H9 (cell line): ENCODE results near the gene PCDH18. TPM values are rescaled to one million over a fixed set of nuclear protein-coding genes. Genes with fewer than 3 reads are reported as not detected.
A peak's percentile ranks its signal among the peaks of the same experiment; 100 is the strongest.

ENCODE experiments used
- DNase-seq: peaks from one replicate; pipeline ENCODE4 v3.0.0-alpha.2; 2017
- H2AFZ ChIP-seq: one replicate; pipeline ENCODE4 v1.6.1; 2013; ENCODE audit warnings: mild to moderate bottlenecking, low read length, control low read depth, moderate library complexity
- H2AK5ac ChIP-seq: 2 replicates; pipeline ENCODE4 v1.6.1; 2013; ENCODE audit warnings: low read length, control low read depth, mixed read lengths; ENCODE audit not compliant: insufficient read length
- H2BK120ac ChIP-seq: one replicate; pipeline ENCODE4 v1.6.1; 2013; ENCODE audit warnings: low read depth, mild to moderate bottlenecking, low read length, control low read depth, inconsistent platforms; ENCODE audit not compliant: poor library complexity, severe bottlenecking
- H2BK12ac ChIP-seq: 2 replicates; pipeline ENCODE4 v1.6.1; 2013; ENCODE audit warnings: low read length, control low read depth, mixed read lengths, low read depth; ENCODE audit not compliant: insufficient read length
- H2BK15ac ChIP-seq: 2 replicates; pipeline ENCODE4 v1.6.1; 2013; ENCODE audit warnings: low read depth, low read length, control low read depth
- H2BK20ac ChIP-seq: one replicate; pipeline ENCODE4 v1.6.1; 2013; ENCODE audit warnings: low read depth, mild to moderate bottlenecking, low read length, control low read depth, inconsistent platforms; ENCODE audit not compliant: poor library complexity, severe bottlenecking
- H2BK5ac ChIP-seq: 2 replicates; pipeline ENCODE4 v1.6.1; 2013; ENCODE audit warnings: low read length, control low read depth, mixed read lengths; ENCODE audit not compliant: insufficient read length
- H3K14ac ChIP-seq: 2 replicates; pipeline ENCODE4 v1.6.1; 2013; ENCODE audit warnings: low read length, control low read depth; ENCODE audit not compliant: insufficient read depth
- H3K18ac ChIP-seq: 2 replicates; pipeline ENCODE4 v1.6.1; 2013; ENCODE audit warnings: low read depth, mild to moderate bottlenecking, mixed read lengths, low read length, control low read depth; ENCODE audit not compliant: insufficient read length
- H3K23ac ChIP-seq: 2 replicates; pipeline ENCODE4 v1.6.1; 2013; ENCODE audit warnings: low read length, control low read depth, mixed read lengths, low read depth; ENCODE audit not compliant: insufficient read length
- H3K23me2 ChIP-seq: 2 replicates; pipeline ENCODE4 v1.6.1; 2013; ENCODE audit warnings: low read depth, mild to moderate bottlenecking, mixed read lengths, low read length, control low read depth; ENCODE audit not compliant: insufficient read length, poor library complexity, severe bottlenecking
- H3K27ac ChIP-seq: 2 replicates; pipeline ENCODE4 v1.5.1; 2013; ENCODE audit warnings: low read length, control low read depth, mixed read lengths, low read depth; ENCODE audit not compliant: insufficient read length
- H3K27me3 ChIP-seq: 2 replicates; pipeline ENCODE4 v1.6.1; 2013; ENCODE audit warnings: low read length, control low read depth, inconsistent platforms; ENCODE audit not compliant: insufficient read depth
- H3K4ac ChIP-seq: 2 replicates; pipeline ENCODE4 v1.6.1; 2013; ENCODE audit warnings: low read depth, mild to moderate bottlenecking, control low read depth, inconsistent platforms, low read length, moderate library complexity
- H3K4me1 ChIP-seq: 2 replicates; pipeline ENCODE4 v1.6.1; 2013; ENCODE audit warnings: low read length, control low read depth, inconsistent platforms; ENCODE audit not compliant: insufficient read depth
- H3K4me2 ChIP-seq: 2 replicates; pipeline ENCODE4 v1.6.1; 2013; ENCODE audit warnings: low read length, control low read depth, mixed read lengths; ENCODE audit not compliant: insufficient read length, insufficient read depth
- H3K56ac ChIP-seq: 2 replicates; pipeline ENCODE4 v1.6.1; 2013; ENCODE audit warnings: low read depth, mild to moderate bottlenecking, mixed read lengths, low read length, control low read depth; ENCODE audit not compliant: insufficient read length
- H3K79me1 ChIP-seq: 2 replicates; pipeline ENCODE4 v1.6.1; 2013; ENCODE audit warnings: low read depth, mild to moderate bottlenecking, moderate library complexity, low read length, control low read depth, inconsistent platforms; ENCODE audit not compliant: insufficient read depth, poor library complexity, severe bottlenecking
- H3K79me2 ChIP-seq: 2 replicates; pipeline ENCODE4 v1.6.1; 2013; ENCODE audit warnings: low read length, control low read depth, inconsistent platforms; ENCODE audit not compliant: insufficient read depth
- H3K9ac ChIP-seq: 2 replicates; pipeline ENCODE4 v1.6.1; 2013; ENCODE audit warnings: low read length, control low read depth, mixed read lengths; ENCODE audit not compliant: insufficient read length; ENCODE audit errors: extremely low read depth
- H3K9me3 ChIP-seq: one replicate; pipeline ENCODE4 v1.6.1; 2013; ENCODE audit warnings: low read depth, low read length, inconsistent platforms; ENCODE audit not compliant: control insufficient read depth
- H3T11ph ChIP-seq: one replicate; pipeline ENCODE4 v1.6.1; 2013; ENCODE audit warnings: mild to moderate bottlenecking, low read length, control low read depth, inconsistent platforms
- H4K20me1 ChIP-seq: one replicate; pipeline ENCODE4 v1.6.1; 2013; ENCODE audit not compliant: control insufficient read depth, insufficient read length, insufficient read depth
- H4K5ac ChIP-seq: 2 replicates; pipeline ENCODE4 v1.6.1; 2013; ENCODE audit warnings: low read depth, mild to moderate bottlenecking, mixed read lengths, low read length, control low read depth; ENCODE audit not compliant: insufficient read length
- H4K8ac ChIP-seq: replicated peaks from 2 replicates; pipeline ENCODE4 v1.6.1; 2013; ENCODE audit warnings: low read length, control low read depth, mixed read lengths, low read depth; ENCODE audit not compliant: insufficient read length
- H4K91ac ChIP-seq: 2 replicates; pipeline ENCODE4 v1.6.1; 2013; ENCODE audit warnings: low read depth, mild to moderate bottlenecking, moderate library complexity, mixed read lengths, low read length, control low read depth; ENCODE audit not compliant: insufficient read length
- H3K27ac Mint-ChIP-seq, 3 experiments: 2 replicates in 2 of 3; 3 replicates in 1 of 3; pipeline ENCODE4 v1.8.0; 2020 to 2021; ENCODE audit warnings: mixed read lengths in 3 of 3, mild to moderate bottlenecking in 1 of 3, moderate library complexity in 1 of 3
- H3K27me3 Mint-ChIP-seq: 2 replicates; pipeline ENCODE4 v1.8.0; 2021; ENCODE audit warnings: low read depth, mild to moderate bottlenecking, moderate library complexity, mixed read lengths
- H3K36me3 Mint-ChIP-seq, 3 experiments: 2 replicates in 2 of 3; 3 replicates in 1 of 3; pipeline ENCODE4 v1.8.0; 2020 to 2021; ENCODE audit warnings: low read depth in 3 of 3, mixed read lengths in 3 of 3; ENCODE audit not compliant: insufficient read depth in 1 of 3
- H3K4me1 Mint-ChIP-seq, 2 experiments: 2 replicates each; pipeline ENCODE4 v1.8.0; 2020; ENCODE audit warnings: mixed read lengths in 2 of 2
- H3K4me3 Mint-ChIP-seq, 2 experiments: 2 replicates in 1 of 2; 3 replicates in 1 of 2; pipeline ENCODE4 v1.8.0; 2020 to 2021; ENCODE audit warnings: mild to moderate bottlenecking in 2 of 2, mixed read lengths in 2 of 2, moderate library complexity in 1 of 2
- H3K9me3 Mint-ChIP-seq, 2 experiments: 2 replicates in 1 of 2; 3 replicates in 1 of 2; pipeline ENCODE4 v1.8.0; 2020; ENCODE audit warnings: mild to moderate bottlenecking in 2 of 2, mixed read lengths in 2 of 2, moderate library complexity in 1 of 2
- WGBS: extraction: QIAGEN DNeasy Blood & Tissue Kit; methylation state at CpG from one replicate; pipeline ENCODE4 v1.1.7; 2013; ENCODE audit warnings: missing lambda C conversion rate, low lambda C conversion rate, mixed read lengths; ENCODE audit not compliant: insufficient read length; ENCODE audit errors: extremely low coverage; 5-methylcytosine and 5-hydroxymethylcytosine counted together
- total RNA-seq: library from RNA; stranded (reverse); gene quantifications from 2 replicates; pipeline ENCODE4 v1.2.1, GENCODE V29; 2021
- TF ChIP-seq, protein P1 (sequence below): fragments of 200-600 bp; sonication (generic); conservative IDR thresholded peaks from 3 replicates; pipeline ENCODE4 v1.8.0; 2021; ENCODE audit warnings: antibody characterized with exemption, mild to moderate bottlenecking

The PCDH18 gene
- total RNA-seq, 1 experiment from 2014 or later: 60.7 TPM

DNA sequence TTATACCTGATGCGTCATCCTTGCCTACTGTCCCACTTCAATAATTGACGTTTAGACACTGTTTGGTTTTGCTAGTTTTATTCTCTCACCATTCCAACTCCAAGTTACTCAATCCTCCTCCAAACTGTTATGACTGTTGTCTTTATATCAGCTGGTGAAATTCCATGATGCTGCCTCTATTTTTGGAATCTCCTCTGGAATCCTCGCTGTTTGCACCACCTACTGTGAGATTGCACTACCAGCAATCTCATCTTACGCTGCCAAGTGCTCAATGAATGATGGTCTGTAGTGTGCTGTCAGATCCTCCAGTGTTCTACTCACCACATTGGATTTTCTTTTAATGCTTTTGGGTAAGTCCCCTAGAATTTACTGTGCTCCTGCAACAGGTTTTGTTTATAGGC lies 13.2 kb upstream of the PCDH18 start:
- Histone ChIP-seq H3K4me2 (peak overlapping the region; percentile 39), H3K9ac (no peak overlapping the region), H3K56ac (no peak overlapping the region), H2BK20ac (no peak overlapping the region), H3K79me1 (no peaks in the 10 kb centered on the region), H3K23me2 (no peaks in the 10 kb centered on the region), H3K4ac (no peak overlapping the region), H3K23ac (no peak overlapping the region), H4K91ac (no peak overlapping the region), H4K8ac (no peak overlapping the region), H2BK15ac (no peak overlapping the region), H3K27me3 (no peaks in the 10 kb centered on the region; the same call in 1 of the 2 replicates), H2BK120ac (no peak overlapping the region), H2AK5ac (no peak overlapping the region), H3K18ac (no peak overlapping the region), H3K79me2 (no peaks in the 10 kb centered on the region), H4K20me1 (no peaks in the 10 kb centered on the region), H3K9me3 (no peaks in the 10 kb centered on the region), H2BK12ac (no peak overlapping the region), H2BK5ac (no peak overlapping the region), H2AFZ (no peak overlapping the region), H3K4me1 (peaks cover 12% of the 10 kb centered on the region), H3K14ac (no peak overlapping the region), H4K5ac (no peak overlapping the region), H3K27ac (no peak overlapping the region), H3T11ph (no peak overlapping the region)
- DNase-seq: no peak
- no peaks in the 10 kb centered on the region for H3K36me3 Mint-ChIP-seq
- no peaks in the 10 kb centered on the region for H3K27me3 Mint-ChIP-seq
- WGBS: no CpG with 5 or more reads among the region's 4 CpGs
- H3K4me1 Mint-ChIP-seq: peaks cover 50 to 51% of the 10 kb centered on the region in 2 experiments
- no peaks in the 10 kb centered on the region for H3K9me3 Mint-ChIP-seq
- peak overlapping the region in 1 of 3 experiments; percentile 93; a peak in 3 of 7 replicates for H3K27ac Mint-ChIP-seq
- H3K4me3 Mint-ChIP-seq: peak overlapping the region in 1 of 2 experiments; percentile 61; a peak in 2 of 5 replicates
- TF ChIP-seq, protein P1, sequence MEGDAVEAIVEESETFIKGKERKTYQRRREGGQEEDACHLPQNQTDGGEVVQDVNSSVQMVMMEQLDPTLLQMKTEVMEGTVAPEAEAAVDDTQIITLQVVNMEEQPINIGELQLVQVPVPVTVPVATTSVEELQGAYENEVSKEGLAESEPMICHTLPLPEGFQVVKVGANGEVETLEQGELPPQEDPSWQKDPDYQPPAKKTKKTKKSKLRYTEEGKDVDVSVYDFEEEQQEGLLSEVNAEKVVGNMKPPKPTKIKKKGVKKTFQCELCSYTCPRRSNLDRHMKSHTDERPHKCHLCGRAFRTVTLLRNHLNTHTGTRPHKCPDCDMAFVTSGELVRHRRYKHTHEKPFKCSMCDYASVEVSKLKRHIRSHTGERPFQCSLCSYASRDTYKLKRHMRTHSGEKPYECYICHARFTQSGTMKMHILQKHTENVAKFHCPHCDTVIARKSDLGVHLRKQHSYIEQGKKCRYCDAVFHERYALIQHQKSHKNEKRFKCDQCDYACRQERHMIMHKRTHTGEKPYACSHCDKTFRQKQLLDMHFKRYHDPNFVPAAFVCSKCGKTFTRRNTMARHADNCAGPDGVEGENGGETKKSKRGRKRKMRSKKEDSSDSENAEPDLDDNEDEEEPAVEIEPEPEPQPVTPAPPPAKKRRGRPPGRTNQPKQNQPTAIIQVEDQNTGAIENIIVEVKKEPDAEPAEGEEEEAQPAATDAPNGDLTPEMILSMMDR: no peak
